Brain pericyte (primary cell): ENCODE results near the gene CNR1.
A peak's percentile ranks its signal among the peaks of the same experiment; 100 is the strongest.

Source experiments
- DNase-seq: peaks from one replicate; pipeline ENCODE4 v3.0.0-alpha.2; 2012; ENCODE audit warnings: low read depth, low spot score

CNR1 gene

DNA sequence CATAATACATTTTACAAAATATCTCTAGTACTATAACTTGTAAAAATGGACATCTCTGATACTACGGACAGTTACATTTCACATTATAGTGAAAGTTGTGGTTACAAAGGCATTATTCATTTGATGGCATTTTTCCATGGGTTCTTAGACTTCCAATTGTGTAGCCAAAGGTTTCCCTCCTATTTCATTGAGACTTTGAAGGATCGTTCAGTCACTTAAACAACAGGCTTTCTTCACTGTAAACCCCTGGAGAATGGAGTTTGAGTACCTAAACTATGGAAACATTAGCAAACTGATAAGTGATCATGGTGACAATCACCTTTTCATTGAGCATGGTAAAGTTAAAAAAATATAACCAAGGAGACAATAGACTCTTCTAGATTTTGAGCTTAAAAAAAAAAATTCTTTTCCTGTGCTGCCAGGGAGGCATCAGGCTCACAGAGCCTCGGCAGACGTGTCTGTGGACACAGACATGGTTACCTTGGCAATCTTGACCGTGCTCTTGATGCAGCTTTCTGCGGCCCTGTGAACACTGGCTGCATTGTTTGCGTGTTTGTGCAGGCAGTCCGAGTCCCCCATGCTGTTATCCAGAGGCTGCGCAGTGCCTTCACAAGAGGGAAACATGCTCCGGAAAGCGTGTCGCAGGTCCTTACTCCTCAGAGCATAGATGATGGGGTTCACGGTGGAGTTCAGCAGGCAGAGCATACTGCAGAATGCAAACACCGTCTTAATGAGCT lies 22.6 kb downstream of the CNR1 start:
- no peak for DNase-seq

DNA sequence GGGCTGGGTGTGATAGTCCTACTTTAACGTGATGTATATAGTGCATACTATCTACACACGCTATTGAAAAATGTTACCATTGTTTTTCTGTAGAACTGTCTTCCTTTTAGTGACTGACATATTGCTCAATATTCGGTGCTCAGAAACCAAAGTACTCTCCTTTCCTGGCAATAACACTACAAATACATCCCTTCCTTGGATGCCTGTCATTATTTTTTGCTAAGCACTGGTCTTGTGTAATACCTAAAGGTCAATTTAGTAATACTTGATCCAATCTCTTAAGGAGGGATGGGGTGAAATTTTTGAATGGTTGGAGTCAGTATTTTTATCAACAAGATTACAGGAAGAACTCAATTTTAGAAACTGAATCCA lies 23.9 kb downstream of the CNR1 start:
- no peak for DNase-seq

GRCh38 chr6:88141561-88142296 lies 24.4 kb downstream of the CNR1 start:
- DNase-seq = no peak

DNA sequence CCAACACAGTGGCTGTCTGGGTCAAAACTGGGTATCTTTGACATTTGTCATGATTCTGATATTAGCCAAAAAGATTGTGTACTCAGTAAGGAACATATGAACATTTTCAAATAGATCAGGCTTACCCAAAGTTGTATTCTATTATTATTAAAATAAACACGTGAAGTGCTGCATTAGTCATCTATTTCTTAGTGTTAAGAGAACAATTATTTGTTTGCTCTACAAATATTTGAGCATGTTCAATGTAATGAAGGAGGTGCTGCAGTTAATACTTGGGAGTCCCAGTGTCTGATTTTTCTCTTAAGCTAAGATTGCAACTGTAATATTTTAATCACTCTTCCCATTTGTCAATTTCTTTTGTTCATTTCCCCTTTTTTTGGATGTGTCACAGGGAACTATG lies 28.2 kb downstream of the CNR1 start:
- DNase-seq = no peak

- DNase-seq = no peak
Observed at GRCh38 chr6:88135578-88136114, 30.5 kb downstream of the CNR1 start.

DNA sequence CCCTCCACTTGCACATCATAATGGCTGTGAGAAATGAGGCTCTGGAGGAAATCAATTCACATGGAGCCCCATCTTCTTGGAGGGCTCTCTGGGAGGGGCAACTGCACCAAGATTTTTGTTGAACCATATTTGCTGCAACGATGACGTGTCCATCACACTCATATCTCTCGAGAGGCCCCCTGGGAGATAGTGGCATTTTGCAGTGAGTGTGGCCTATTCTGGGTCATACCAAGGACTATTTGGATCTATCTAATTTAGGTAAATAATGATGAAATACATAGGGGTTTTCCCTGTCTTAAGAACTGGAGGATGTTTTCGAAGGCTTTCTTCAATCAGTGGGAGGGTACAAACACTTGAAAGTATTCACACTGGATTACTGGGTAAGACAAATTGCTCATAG lies 31.6 kb downstream of the CNR1 start:
- no peak for DNase-seq

GRCh38 chr6:88133718-88134117 lies 32.4 kb downstream of the CNR1 start:
- DNase-seq = no peak

- DNase-seq = no peak
Observed at GRCh38 chr6:88124925-88125557, 41.1 kb downstream of the CNR1 start.

GRCh38 chr6:88120635-88121034 lies 45.5 kb downstream of the CNR1 start:
- DNase-seq = no peak

GRCh38 chr6:88119769-88120168 lies 46.4 kb downstream of the CNR1 start:
- DNase-seq = no peak

- DNase-seq = no peak
Observed at GRCh38 chr6:88116276-88116675, 49.9 kb downstream of the CNR1 start.

DNA sequence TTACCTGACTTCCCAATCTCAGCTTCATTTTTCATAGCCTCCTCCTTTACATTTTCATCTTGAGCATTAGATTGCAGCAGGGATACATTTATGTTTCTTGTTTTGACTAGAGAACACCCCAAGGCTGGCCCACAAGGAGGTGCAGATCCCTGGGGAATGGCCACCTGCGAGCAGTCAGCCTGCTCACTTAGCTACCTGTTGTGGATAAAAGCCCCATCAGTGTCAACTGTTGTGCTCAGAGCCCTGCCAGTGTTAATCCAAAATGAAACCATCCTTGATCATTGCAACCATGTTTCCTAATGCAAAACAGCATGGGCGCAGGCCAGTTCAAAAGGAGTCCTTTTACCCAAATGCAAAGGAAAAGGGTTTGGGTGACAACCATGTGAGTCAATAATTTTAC lies 50.8 kb downstream of the CNR1 start:
- no peak for DNase-seq

- no peak for DNase-seq
Observed at GRCh38 chr6:88114838-88115237, 51.3 kb downstream of the CNR1 start.

DNA sequence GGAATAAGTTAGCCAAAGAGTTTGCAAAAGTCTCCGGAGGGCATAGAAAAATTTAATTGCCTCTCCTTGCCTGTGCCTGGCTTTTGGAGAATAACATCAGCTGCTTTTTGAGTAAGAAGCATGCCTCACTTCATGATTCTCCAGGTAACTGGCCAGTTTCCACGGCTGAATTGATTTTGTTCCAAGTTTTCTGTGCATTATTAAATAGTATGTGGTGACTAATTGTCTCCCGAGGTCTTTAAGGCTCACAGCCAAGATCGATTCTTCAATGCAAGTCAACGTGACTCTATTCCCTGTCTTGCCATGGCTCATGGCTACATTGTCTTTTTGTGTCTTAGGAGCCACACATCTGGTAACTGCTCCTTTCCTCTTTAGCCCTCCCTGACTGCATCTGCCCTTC lies 54.2 kb downstream of the CNR1 start:
- no peak for DNase-seq

- DNase-seq = no peak
Observed at GRCh38 chr6:88107241-88107640, 58.9 kb downstream of the CNR1 start.

- peak; percentile 8 for DNase-seq
Observed at GRCh38 chr6:88105741-88106340, 60.3 kb downstream of the CNR1 start.
